H9 (cell line): ENCODE measurements around the gene C5orf34. TPM values are rescaled to one million over a fixed set of nuclear protein-coding genes. Genes with fewer than 3 reads are reported as not detected.

Source experiments
- DNase-seq: peaks from one replicate; pipeline ENCODE4 v3.0.0-alpha.2; 2017
- H2AFZ ChIP-seq: one replicate; pipeline ENCODE4 v1.6.1; 2013; ENCODE audit warnings: mild to moderate bottlenecking, low read length, control low read depth, moderate library complexity
- H2AK5ac ChIP-seq: 2 replicates; pipeline ENCODE4 v1.6.1; 2013; ENCODE audit warnings: low read length, control low read depth, mixed read lengths; ENCODE audit not compliant: insufficient read length
- H2BK120ac ChIP-seq: one replicate; pipeline ENCODE4 v1.6.1; 2013; ENCODE audit warnings: low read depth, mild to moderate bottlenecking, low read length, control low read depth, inconsistent platforms; ENCODE audit not compliant: poor library complexity, severe bottlenecking
- H2BK12ac ChIP-seq: 2 replicates; pipeline ENCODE4 v1.6.1; 2013; ENCODE audit warnings: low read length, control low read depth, mixed read lengths, low read depth; ENCODE audit not compliant: insufficient read length
- H2BK15ac ChIP-seq: 2 replicates; pipeline ENCODE4 v1.6.1; 2013; ENCODE audit warnings: low read depth, low read length, control low read depth
- H2BK20ac ChIP-seq: one replicate; pipeline ENCODE4 v1.6.1; 2013; ENCODE audit warnings: low read depth, mild to moderate bottlenecking, low read length, control low read depth, inconsistent platforms; ENCODE audit not compliant: poor library complexity, severe bottlenecking
- H2BK5ac ChIP-seq: 2 replicates; pipeline ENCODE4 v1.6.1; 2013; ENCODE audit warnings: low read length, control low read depth, mixed read lengths; ENCODE audit not compliant: insufficient read length
- H3K14ac ChIP-seq: 2 replicates; pipeline ENCODE4 v1.6.1; 2013; ENCODE audit warnings: low read length, control low read depth; ENCODE audit not compliant: insufficient read depth
- H3K18ac ChIP-seq: 2 replicates; pipeline ENCODE4 v1.6.1; 2013; ENCODE audit warnings: low read depth, mild to moderate bottlenecking, mixed read lengths, low read length, control low read depth; ENCODE audit not compliant: insufficient read length
- H3K23ac ChIP-seq: 2 replicates; pipeline ENCODE4 v1.6.1; 2013; ENCODE audit warnings: low read length, control low read depth, mixed read lengths, low read depth; ENCODE audit not compliant: insufficient read length
- H3K23me2 ChIP-seq: 2 replicates; pipeline ENCODE4 v1.6.1; 2013; ENCODE audit warnings: low read depth, mild to moderate bottlenecking, mixed read lengths, low read length, control low read depth; ENCODE audit not compliant: insufficient read length, poor library complexity, severe bottlenecking
- H3K27ac ChIP-seq: 2 replicates; pipeline ENCODE4 v1.5.1; 2013; ENCODE audit warnings: low read length, control low read depth, mixed read lengths, low read depth; ENCODE audit not compliant: insufficient read length
- H3K27me3 ChIP-seq: 2 replicates; pipeline ENCODE4 v1.6.1; 2013; ENCODE audit warnings: low read length, control low read depth, inconsistent platforms; ENCODE audit not compliant: insufficient read depth
- H3K4ac ChIP-seq: 2 replicates; pipeline ENCODE4 v1.6.1; 2013; ENCODE audit warnings: low read depth, mild to moderate bottlenecking, control low read depth, inconsistent platforms, low read length, moderate library complexity
- H3K4me1 ChIP-seq: 2 replicates; pipeline ENCODE4 v1.6.1; 2013; ENCODE audit warnings: low read length, control low read depth, inconsistent platforms; ENCODE audit not compliant: insufficient read depth
- H3K4me2 ChIP-seq: 2 replicates; pipeline ENCODE4 v1.6.1; 2013; ENCODE audit warnings: low read length, control low read depth, mixed read lengths; ENCODE audit not compliant: insufficient read length, insufficient read depth
- H3K56ac ChIP-seq: 2 replicates; pipeline ENCODE4 v1.6.1; 2013; ENCODE audit warnings: low read depth, mild to moderate bottlenecking, mixed read lengths, low read length, control low read depth; ENCODE audit not compliant: insufficient read length
- H3K79me1 ChIP-seq: 2 replicates; pipeline ENCODE4 v1.6.1; 2013; ENCODE audit warnings: low read depth, mild to moderate bottlenecking, moderate library complexity, low read length, control low read depth, inconsistent platforms; ENCODE audit not compliant: insufficient read depth, poor library complexity, severe bottlenecking
- H3K79me2 ChIP-seq: 2 replicates; pipeline ENCODE4 v1.6.1; 2013; ENCODE audit warnings: low read length, control low read depth, inconsistent platforms; ENCODE audit not compliant: insufficient read depth
- H3K9ac ChIP-seq: 2 replicates; pipeline ENCODE4 v1.6.1; 2013; ENCODE audit warnings: low read length, control low read depth, mixed read lengths; ENCODE audit not compliant: insufficient read length; ENCODE audit errors: extremely low read depth
- H3K9me3 ChIP-seq: one replicate; pipeline ENCODE4 v1.6.1; 2013; ENCODE audit warnings: low read depth, low read length, inconsistent platforms; ENCODE audit not compliant: control insufficient read depth
- H3T11ph ChIP-seq: one replicate; pipeline ENCODE4 v1.6.1; 2013; ENCODE audit warnings: mild to moderate bottlenecking, low read length, control low read depth, inconsistent platforms
- H4K20me1 ChIP-seq: one replicate; pipeline ENCODE4 v1.6.1; 2013; ENCODE audit not compliant: control insufficient read depth, insufficient read length, insufficient read depth
- H4K5ac ChIP-seq: 2 replicates; pipeline ENCODE4 v1.6.1; 2013; ENCODE audit warnings: low read depth, mild to moderate bottlenecking, mixed read lengths, low read length, control low read depth; ENCODE audit not compliant: insufficient read length
- H4K8ac ChIP-seq: replicated peaks from 2 replicates; pipeline ENCODE4 v1.6.1; 2013; ENCODE audit warnings: low read length, control low read depth, mixed read lengths, low read depth; ENCODE audit not compliant: insufficient read length
- H4K91ac ChIP-seq: 2 replicates; pipeline ENCODE4 v1.6.1; 2013; ENCODE audit warnings: low read depth, mild to moderate bottlenecking, moderate library complexity, mixed read lengths, low read length, control low read depth; ENCODE audit not compliant: insufficient read length
- H3K27ac Mint-ChIP-seq, 3 experiments: 2 replicates in 2 of 3; 3 replicates in 1 of 3; pipeline ENCODE4 v1.8.0; 2020 to 2021; ENCODE audit warnings: mixed read lengths in 3 of 3, mild to moderate bottlenecking in 1 of 3, moderate library complexity in 1 of 3
- H3K27me3 Mint-ChIP-seq: 2 replicates; pipeline ENCODE4 v1.8.0; 2021; ENCODE audit warnings: low read depth, mild to moderate bottlenecking, moderate library complexity, mixed read lengths
- H3K36me3 Mint-ChIP-seq, 3 experiments: 2 replicates in 2 of 3; 3 replicates in 1 of 3; pipeline ENCODE4 v1.8.0; 2020 to 2021; ENCODE audit warnings: low read depth in 3 of 3, mixed read lengths in 3 of 3; ENCODE audit not compliant: insufficient read depth in 1 of 3
- H3K4me1 Mint-ChIP-seq, 2 experiments: 2 replicates each; pipeline ENCODE4 v1.8.0; 2020; ENCODE audit warnings: mixed read lengths in 2 of 2
- H3K4me3 Mint-ChIP-seq, 2 experiments: 2 replicates in 1 of 2; 3 replicates in 1 of 2; pipeline ENCODE4 v1.8.0; 2020 to 2021; ENCODE audit warnings: mild to moderate bottlenecking in 2 of 2, mixed read lengths in 2 of 2, moderate library complexity in 1 of 2
- H3K9me3 Mint-ChIP-seq, 2 experiments: 2 replicates in 1 of 2; 3 replicates in 1 of 2; pipeline ENCODE4 v1.8.0; 2020; ENCODE audit warnings: mild to moderate bottlenecking in 2 of 2, mixed read lengths in 2 of 2, moderate library complexity in 1 of 2
- WGBS: extraction: QIAGEN DNeasy Blood & Tissue Kit; methylation state at CpG from one replicate; pipeline ENCODE4 v1.1.7; 2013; ENCODE audit warnings: missing lambda C conversion rate, low lambda C conversion rate, mixed read lengths; ENCODE audit not compliant: insufficient read length; ENCODE audit errors: extremely low coverage; 5-methylcytosine and 5-hydroxymethylcytosine counted together
- total RNA-seq: library from RNA; stranded (reverse); gene quantifications from 2 replicates; pipeline ENCODE4 v1.2.1, GENCODE V29; 2021
- TF ChIP-seq, protein P1 (sequence below): fragments of 200-600 bp; sonication (generic); conservative IDR thresholded peaks from 3 replicates; pipeline ENCODE4 v1.8.0; 2021; ENCODE audit warnings: antibody characterized with exemption, mild to moderate bottlenecking

Gene C5orf34
- total RNA-seq, 1 experiment from 2014 or later = 7.7 TPM

DNA sequence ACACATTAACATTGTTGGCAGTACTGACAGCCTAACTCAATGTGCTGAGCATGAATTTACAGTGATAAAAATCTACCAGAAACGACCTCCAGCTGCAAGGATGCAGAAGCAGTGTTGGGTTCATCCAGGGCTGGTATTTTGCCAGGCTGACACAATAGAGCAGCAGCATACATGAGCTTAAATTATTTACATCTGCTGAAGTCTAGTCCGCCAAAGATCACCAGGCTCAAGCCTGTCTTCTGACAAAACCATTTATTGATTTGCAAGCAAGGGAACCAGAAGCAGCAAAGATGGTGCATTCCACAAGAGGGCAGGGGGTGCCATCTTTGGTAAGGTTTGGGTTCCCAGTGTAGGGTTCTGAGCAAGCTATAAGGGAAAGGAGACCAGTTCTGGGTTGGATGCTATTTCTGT, 8.7 kb upstream of the C5orf34 start:
- Histone ChIP-seq H3K9ac (no peak overlapping the region), H3K79me2 (no peaks in the 10 kb centered on the region), H2BK15ac (no peak overlapping the region), H2BK20ac (no peak overlapping the region), H4K8ac (no peak overlapping the region), H3K23ac (no peak overlapping the region), H2BK5ac (no peak overlapping the region), H3K4ac (no peak overlapping the region), H4K5ac (no peak overlapping the region), H3K9me3 (no peaks in the 10 kb centered on the region), H3K79me1 (no peaks in the 10 kb centered on the region), H3K27ac (no peak overlapping the region), H4K91ac (no peak overlapping the region), H2AFZ (no peak overlapping the region), H3K27me3 (no peaks in the 10 kb centered on the region), H2BK120ac (no peak overlapping the region), H2AK5ac (no peak overlapping the region), H3K56ac (no peak overlapping the region), H3K23me2 (no peaks in the 10 kb centered on the region), H2BK12ac (no peak overlapping the region), H4K20me1 (no peaks in the 10 kb centered on the region), H3K4me2 (no peak overlapping the region), H3T11ph (no peak overlapping the region), H3K18ac (no peak overlapping the region), H3K4me1 (no peaks in the 10 kb centered on the region), H3K14ac (no peak overlapping the region)
- WGBS = no CpG with 5 or more reads among the region's 2 CpGs
- TF ChIP-seq, protein P1, sequence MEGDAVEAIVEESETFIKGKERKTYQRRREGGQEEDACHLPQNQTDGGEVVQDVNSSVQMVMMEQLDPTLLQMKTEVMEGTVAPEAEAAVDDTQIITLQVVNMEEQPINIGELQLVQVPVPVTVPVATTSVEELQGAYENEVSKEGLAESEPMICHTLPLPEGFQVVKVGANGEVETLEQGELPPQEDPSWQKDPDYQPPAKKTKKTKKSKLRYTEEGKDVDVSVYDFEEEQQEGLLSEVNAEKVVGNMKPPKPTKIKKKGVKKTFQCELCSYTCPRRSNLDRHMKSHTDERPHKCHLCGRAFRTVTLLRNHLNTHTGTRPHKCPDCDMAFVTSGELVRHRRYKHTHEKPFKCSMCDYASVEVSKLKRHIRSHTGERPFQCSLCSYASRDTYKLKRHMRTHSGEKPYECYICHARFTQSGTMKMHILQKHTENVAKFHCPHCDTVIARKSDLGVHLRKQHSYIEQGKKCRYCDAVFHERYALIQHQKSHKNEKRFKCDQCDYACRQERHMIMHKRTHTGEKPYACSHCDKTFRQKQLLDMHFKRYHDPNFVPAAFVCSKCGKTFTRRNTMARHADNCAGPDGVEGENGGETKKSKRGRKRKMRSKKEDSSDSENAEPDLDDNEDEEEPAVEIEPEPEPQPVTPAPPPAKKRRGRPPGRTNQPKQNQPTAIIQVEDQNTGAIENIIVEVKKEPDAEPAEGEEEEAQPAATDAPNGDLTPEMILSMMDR = no peak
- no peaks in the 10 kb centered on the region for H3K4me1 Mint-ChIP-seq
- H3K9me3 Mint-ChIP-seq = peaks cover 6 to 9% of the 10 kb centered on the region in 2 experiments; a peak in 4 of 5 replicates
- peaks cover 39 to 42% (median 41%) of the 10 kb centered on the region in 3 experiments for H3K36me3 Mint-ChIP-seq
- no peak for DNase-seq
- no peak overlapping the region for H3K27ac Mint-ChIP-seq
- H3K4me3 Mint-ChIP-seq = no peak overlapping the region
- H3K27me3 Mint-ChIP-seq = peaks cover 2% of the 10 kb centered on the region; the same call in 1 of the 2 replicates
